DMS 273 (cell line): Measurements from ENCODE around the gene ZNF417.
A peak's percentile ranks its signal among the peaks of the same experiment; 100 is the strongest.
"Not testable (repeated sequence)": the region's sequence is repeated elsewhere in the genome, so short reads cannot be mapped to it uniquely, and the experiment has no call there.

ENCODE experiments used
- DNase-seq: peaks from one replicate; lab custom pipeline; 2025; ENCODE audit not compliant: unreplicated experiment; lab: John Stamatoyannopoulos, UW

ZNF417 gene

GRCh38 chr19:57888107-57888559, 28.3 kb downstream of the ZNF417 start:
- peak; percentile 45 for DNase-seq

DNA sequence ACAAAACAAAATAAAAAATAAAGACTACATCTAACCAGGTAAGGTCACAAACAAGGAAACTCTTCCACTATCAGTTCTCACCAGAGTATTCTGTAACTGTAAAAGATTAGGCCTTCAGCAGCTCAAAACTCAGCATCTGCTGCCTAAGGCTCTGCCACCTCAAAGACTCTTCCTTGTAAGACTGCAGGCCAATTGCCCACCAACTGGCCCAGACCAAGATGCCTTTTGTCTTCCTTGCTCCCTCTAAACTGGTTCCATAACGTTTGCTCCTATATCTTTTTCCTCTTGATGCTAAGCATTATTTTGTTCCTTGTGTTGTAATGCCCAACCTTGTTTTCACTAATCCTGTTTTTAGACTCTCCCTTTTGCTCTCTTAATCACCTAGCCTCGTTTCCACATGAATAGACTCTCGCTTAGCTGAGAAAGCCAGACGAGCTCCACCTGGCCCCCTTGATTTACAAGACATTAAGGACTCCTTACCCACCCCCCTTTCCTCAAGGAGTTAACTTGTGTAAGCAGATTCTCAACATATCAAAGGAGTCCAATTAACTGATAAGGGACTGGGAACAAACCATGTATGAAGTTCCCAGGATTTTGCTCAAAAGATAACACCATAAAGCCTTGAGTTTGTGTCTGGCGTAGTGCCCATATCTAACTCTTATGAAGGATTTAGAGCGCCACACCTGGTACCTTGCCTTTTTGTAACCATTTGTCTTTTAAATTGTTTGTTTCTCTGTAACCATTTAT, 29.0 kb downstream of the ZNF417 start:
- DNase-seq: peak; percentile 59

- DNase-seq: no peak
Observed at GRCh38 chr19:57886046-57886445, 30.3 kb downstream of the ZNF417 start.

- DNase-seq: not testable (repeated sequence)
Observed at GRCh38 chr19:57873883-57874799, 42.3 kb downstream of the ZNF417 start.

DNA sequence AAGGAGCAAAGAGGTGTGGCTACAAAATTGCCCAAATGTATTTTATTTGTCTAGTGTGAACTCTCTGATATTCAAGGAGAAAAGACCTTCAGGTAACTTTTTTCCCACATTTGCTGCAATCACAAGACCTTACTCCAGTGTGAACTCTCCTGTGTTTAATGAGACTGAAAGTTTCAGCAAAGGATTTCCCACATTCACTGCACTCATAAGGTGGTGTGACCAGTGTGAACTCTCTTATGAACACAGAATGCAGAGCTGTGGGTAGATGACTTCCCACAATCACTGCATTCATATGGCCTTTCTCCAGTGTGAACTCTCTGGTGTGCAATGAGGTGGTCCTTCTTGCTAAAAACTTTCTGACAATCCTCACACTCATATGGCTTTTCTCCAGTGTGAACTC, 43.9 kb downstream of the ZNF417 start:
- no peak for DNase-seq

DNA sequence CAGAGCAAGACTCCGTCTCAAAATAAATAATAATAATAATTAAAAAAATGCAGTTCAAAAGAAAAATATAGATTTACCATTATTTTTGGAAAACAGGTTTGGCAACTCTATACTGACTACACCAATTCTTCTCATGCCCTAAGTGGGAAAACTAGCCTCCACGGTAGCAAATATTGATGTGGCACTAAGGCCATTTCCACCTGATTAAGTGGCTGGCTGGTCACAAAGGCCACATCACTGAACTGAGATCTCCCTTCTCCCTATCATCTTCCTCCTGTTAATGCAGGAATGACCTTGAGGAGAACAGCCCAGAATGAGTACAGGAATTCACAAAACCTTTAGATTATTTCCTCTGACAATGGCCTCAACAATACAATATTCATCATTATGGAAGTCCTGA, 46.2 kb downstream of the ZNF417 start:
- no peak for DNase-seq

DNA sequence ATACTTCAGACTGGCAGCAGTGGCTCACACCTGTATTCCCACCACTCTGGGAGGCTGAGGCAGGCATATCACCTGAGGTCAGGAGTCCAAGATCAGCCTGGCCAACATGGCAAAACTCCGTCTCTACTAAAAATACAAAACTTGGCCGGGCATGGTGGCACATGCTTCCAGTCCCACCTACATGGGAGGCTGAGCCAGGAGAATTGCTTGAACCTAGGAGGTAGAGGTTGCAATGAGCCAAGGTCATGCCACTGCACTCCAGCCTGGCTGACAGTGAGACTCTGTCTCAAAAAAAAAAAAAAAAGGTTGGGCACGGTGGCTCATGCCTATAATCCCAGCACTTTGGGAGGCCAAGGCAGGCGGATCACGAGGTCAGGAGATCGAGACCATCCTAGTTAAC, 46.7 kb downstream of the ZNF417 start:
- not testable (repeated sequence) for DNase-seq

DNA sequence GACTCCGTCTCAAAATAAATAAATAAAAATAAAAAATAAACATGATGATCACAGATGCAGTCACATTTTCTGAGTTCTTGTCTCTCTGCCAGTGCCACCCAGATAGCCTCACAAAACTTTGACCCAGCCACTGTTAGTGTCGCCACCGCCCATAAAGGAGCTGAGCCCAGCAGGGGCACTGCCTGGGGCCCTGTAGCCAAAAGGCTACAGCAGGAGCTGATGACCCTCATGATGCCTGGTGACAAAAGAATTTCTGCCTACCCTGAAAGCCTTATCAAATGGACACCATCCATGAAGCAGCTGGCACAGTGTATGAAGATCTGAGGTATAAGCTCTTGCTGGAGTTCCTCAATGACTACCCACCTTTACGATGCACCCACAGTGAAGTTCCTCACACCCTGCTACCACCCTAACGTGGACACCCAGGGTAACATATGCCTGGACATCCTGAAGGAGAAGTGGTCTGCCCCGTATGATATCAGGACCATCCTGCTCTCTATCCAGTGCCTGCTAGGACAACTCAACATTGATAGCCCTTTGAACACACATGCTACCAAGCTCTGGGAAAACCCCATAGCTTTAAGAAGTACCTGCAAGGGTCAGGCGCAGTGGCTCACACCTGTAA, 48.4 kb downstream of the ZNF417 start:
- no peak for DNase-seq
